DOHH2 (cell line): Measurements from ENCODE around the gene ST7.

Experiments used
- H3F3A ChIP-seq: fragments of 200-600 bp; sonication (generic), shearing (Covaris generic); 2 replicates; pipeline ENCODE4 v1.6.0; 2016; ENCODE audit warnings: antibody characterized with exemption, mild to moderate bottlenecking; ENCODE audit not compliant: control insufficient read depth, insufficient read depth
- H3K27ac ChIP-seq: fragments of 200-600 bp; sonication (generic); 2 replicates; pipeline ENCODE4 v1.5.1; 2014; ENCODE audit warnings: low read depth, mild to moderate bottlenecking, low read length, moderate library complexity
- H3K27me3 ChIP-seq: fragments of 200-600 bp; sonication (generic); 2 replicates; pipeline ENCODE4 v1.6.1; 2014; ENCODE audit warnings: mild to moderate bottlenecking, low read length, mixed read lengths; ENCODE audit not compliant: control insufficient read depth
- H3K36me3 ChIP-seq: fragments of 200-600 bp; sonication (generic); 2 replicates; pipeline ENCODE4 v1.6.1; 2014; ENCODE audit warnings: mild to moderate bottlenecking, low read length, moderate library complexity, mixed read lengths; ENCODE audit not compliant: control insufficient read depth
- H3K4me1 ChIP-seq: fragments of 200-600 bp; sonication (generic); 2 replicates; pipeline ENCODE4 v1.6.1; 2014; ENCODE audit warnings: mild to moderate bottlenecking, low read length, mixed read lengths; ENCODE audit not compliant: control insufficient read depth
- H3K4me2 ChIP-seq: fragments of 200-600 bp; sonication (generic); 2 replicates; pipeline ENCODE4 v1.6.0; 2014; ENCODE audit warnings: mild to moderate bottlenecking, low read length, moderate library complexity
- H3K4me3 ChIP-seq: fragments of 200-600 bp; sonication (generic); 2 replicates; pipeline ENCODE4 v1.5.1; 2014; ENCODE audit warnings: mild to moderate bottlenecking, low read length, mixed read lengths
- H3K79me2 ChIP-seq: fragments of 200-600 bp; sonication (generic); 2 replicates; pipeline ENCODE4 v1.6.1; 2014; ENCODE audit warnings: mild to moderate bottlenecking, low read length, mixed read lengths; ENCODE audit not compliant: control insufficient read depth
- H3K9me2 ChIP-seq: fragments of 200-600 bp; sonication (generic); replicated peaks from 2 replicates; pipeline ENCODE4 v1.6.1; 2014; ENCODE audit warnings: mild to moderate bottlenecking, low read length, mixed read lengths; ENCODE audit not compliant: control insufficient read depth
- H3K9me3 ChIP-seq: fragments of 200-600 bp; sonication (generic); 2 replicates; pipeline ENCODE4 v1.6.1; 2014; ENCODE audit warnings: antibody characterized with exemption, low read length, mixed read lengths; ENCODE audit not compliant: control insufficient read depth, insufficient read depth
- H4K20me1 ChIP-seq: fragments of 200-600 bp; sonication (generic); 2 replicates; pipeline ENCODE4 v1.6.0; 2014; ENCODE audit warnings: low read depth, mild to moderate bottlenecking, antibody characterized with exemption, low read length, moderate library complexity; ENCODE audit not compliant: control insufficient read depth, insufficient read depth
- CTCF ChIP-seq: fragments of 200-600 bp; sonication (generic); IDR thresholded peaks from one replicate; pipeline ENCODE4 v1.5.1; 2014; ENCODE audit warnings: antibody characterized with exemption, mild to moderate bottlenecking, low read depth, low read length; ENCODE audit not compliant: poor library complexity, severe bottlenecking
- EZH2phosphoT487 ChIP-seq: fragments of 200-600 bp; sonication (generic); IDR thresholded peaks from 2 replicates; pipeline ENCODE4 v1.6.1; 2017; ENCODE audit warnings: borderline replicate concordance, mild to moderate bottlenecking, antibody characterized with exemption, low read length, moderate library complexity, mixed read lengths

The ST7 gene

GRCh38 chr7:117163101-117163500 lies 209.8 kb downstream of the ST7 start:
- TF ChIP-seq CTCF = no peak
- no peak for TF ChIP-seq EZH2phosphoT487
- Histone ChIP-seq H3F3A (no peaks in the 10 kb centered on the region), H3K79me2 (no peaks in the 10 kb centered on the region), H3K9me2 (no peaks in the 10 kb centered on the region), H4K20me1 (no peaks in the 10 kb centered on the region), H3K4me3 (no peak overlapping the region), H3K27ac (no peak overlapping the region), H3K36me3 (no peaks in the 10 kb centered on the region), H3K9me3 (no peaks in the 10 kb centered on the region), H3K27me3 (no peaks in the 10 kb centered on the region), H3K4me1 (no peaks in the 10 kb centered on the region), H3K4me2 (no peak overlapping the region)

DNA sequence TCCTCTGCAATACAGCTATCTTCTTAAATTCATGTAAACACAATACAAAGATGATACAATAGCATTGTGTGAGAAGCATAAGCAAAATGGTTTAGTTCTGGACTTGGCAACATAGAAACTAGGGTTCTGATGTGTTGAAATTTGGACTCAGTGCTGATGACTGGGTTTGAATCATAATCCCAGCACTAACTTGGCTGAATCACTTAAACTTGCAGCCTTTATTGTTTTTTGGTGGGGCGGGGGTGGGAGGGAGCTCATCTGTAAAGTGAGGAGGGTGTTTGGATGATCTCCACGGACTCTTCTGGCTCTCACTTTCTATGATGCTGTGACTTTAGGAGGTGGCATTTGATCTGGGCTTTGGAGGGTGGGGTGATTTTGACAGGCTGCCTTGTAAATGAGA lies 211.3 kb downstream of the ST7 start:
- Histone ChIP-seq H3K27me3 (no peaks in the 10 kb centered on the region), H3K4me3 (no peak overlapping the region), H3K9me3 (no peaks in the 10 kb centered on the region), H3K36me3 (no peaks in the 10 kb centered on the region), H3K4me1 (no peaks in the 10 kb centered on the region), H3K79me2 (no peaks in the 10 kb centered on the region), H4K20me1 (no peaks in the 10 kb centered on the region), H3K9me2 (no peaks in the 10 kb centered on the region), H3K4me2 (no peak overlapping the region), H3F3A (no peaks in the 10 kb centered on the region), H3K27ac (no peak overlapping the region)
- TF ChIP-seq CTCF = no peak

- H3K27ac ChIP-seq = no peak overlapping the region
- no peak overlapping the region for H3K4me2 ChIP-seq
- H3F3A ChIP-seq = no peaks in the 10 kb centered on the region
- no peaks in the 10 kb centered on the region for H3K27me3 ChIP-seq
- H3K36me3 ChIP-seq = no peaks in the 10 kb centered on the region
- no peak overlapping the region for H3K4me3 ChIP-seq
- no peaks in the 10 kb centered on the region for H3K9me2 ChIP-seq
- no peaks in the 10 kb centered on the region for H3K9me3 ChIP-seq
- H3K79me2 ChIP-seq = no peaks in the 10 kb centered on the region
- no peak for TF ChIP-seq CTCF
- no peaks in the 10 kb centered on the region for H3K4me1 ChIP-seq
- H4K20me1 ChIP-seq = no peaks in the 10 kb centered on the region
Measured at GRCh38 chr7:117165656-117166055, 212.4 kb downstream of the ST7 start.

DNA sequence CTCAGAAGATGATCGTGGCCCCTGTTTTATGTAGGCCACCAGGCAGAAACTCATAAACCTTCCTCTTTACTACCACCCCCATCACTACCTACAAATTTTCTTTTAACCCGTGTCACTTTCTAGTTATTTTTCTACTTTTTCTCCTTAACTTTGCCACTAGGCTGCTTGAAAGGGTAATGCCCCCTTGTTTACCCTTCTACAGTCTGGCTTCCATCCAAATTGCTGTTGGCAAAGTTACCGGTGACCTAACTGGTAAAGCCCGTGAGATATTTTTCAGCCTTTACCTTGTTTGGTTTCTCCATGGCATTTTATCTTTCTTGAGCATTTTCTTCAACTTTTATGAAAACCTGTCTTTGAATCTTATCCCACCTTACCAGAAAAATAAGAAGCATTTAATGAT lies 216.6 kb downstream of the ST7 start:
- Histone ChIP-seq H3K27ac (no peak overlapping the region), H3K36me3 (no peaks in the 10 kb centered on the region), H3K4me3 (no peak overlapping the region), H3K4me1 (no peaks in the 10 kb centered on the region), H3K27me3 (no peaks in the 10 kb centered on the region), H4K20me1 (no peaks in the 10 kb centered on the region), H3F3A (no peaks in the 10 kb centered on the region), H3K4me2 (no peak overlapping the region), H3K9me3 (no peaks in the 10 kb centered on the region), H3K9me2 (no peaks in the 10 kb centered on the region), H3K79me2 (no peaks in the 10 kb centered on the region)
- TF ChIP-seq EZH2phosphoT487 (no peak), CTCF (no peak)
